NCI-H1694 (cell line): ENCODE measurements around the gene COMMD7.

ENCODE experiments used
- DNase-seq: peaks from one replicate; lab custom pipeline; 2025; lab: John Stamatoyannopoulos, UW

Gene COMMD7

DNA sequence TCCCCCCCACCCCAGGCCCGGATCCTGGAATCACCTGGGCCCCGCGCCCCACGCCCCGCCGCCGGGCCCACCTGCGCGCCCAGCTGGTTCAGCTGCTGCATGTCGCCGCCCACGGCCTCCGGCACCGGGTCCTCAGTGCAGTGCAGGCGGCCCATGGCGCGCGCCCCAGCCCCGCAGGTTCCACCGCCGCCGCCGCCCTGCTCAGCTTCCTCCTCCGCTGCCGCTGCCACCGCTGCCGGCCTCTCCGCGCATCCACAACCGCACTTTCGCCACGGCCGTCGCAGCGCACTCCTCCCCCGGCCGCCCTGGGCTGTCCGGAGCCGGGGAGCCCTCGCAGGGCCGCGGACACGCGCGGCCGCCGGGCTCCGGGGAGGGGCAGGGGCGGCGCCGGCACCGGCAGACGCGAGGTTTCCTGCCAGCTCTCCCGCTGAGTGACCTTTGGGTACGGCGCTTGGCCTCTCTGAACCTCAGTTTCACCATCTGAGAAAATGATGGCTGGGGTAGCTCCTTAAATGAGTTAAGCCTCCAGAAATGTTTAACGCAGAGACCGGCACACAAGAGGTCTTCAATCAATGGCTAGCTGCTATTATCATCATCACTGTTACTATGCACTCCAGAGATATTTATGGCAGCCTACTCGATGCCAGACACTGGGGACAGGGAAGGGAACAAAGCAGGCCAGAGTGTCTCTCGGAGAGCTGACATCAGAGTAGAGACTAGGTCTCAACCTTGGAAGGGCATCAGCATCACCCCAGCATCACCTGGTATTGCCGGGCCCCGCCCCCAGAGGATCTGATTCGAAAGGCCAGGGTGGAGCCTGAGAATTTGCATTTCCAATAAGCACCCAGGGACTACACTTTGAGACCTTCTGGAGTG lies at the start of gene COMMD7:
TSS of gene COMMD7 (minus strand) at position 231 of the 876 bp plus-strand sequence. CDS start at position 155, 76 bp downstream.
- DNase-seq: no peak

DNA sequence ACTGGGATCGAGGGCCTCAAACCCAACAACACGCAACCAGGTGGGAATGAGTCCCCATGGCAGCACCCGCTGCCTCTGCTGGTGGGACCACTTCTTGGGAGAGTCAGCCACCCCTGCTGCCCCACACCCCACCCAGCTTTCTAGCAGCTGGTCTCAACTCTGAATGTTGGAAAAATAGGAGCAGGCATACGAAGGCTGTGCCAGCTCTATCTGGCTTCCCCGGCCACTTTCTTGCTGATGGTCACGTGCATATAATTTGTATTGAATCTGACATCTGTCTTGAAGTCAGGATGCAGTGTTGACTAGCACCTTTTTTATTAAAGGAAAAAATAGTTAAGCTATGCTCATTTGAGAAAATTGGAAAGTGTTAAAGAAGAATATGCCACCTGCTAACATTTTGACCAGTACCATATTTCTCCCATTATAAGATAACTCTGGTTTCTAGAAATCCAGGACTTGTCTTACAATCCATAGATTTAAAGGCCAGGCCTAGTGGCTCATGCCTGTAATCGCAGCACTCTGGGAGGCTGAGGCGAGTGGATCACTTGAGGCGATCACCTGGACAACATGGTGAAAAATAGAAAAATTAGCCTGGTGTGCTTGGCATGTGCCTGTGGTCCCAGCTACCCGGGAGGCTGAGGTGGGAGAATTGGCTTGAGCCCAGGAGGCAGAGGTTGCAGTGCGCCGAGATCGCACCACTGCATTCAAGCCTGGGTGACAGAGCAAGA lies 49.6 kb upstream of the COMMD7 start:
- no peak for DNase-seq

DNA sequence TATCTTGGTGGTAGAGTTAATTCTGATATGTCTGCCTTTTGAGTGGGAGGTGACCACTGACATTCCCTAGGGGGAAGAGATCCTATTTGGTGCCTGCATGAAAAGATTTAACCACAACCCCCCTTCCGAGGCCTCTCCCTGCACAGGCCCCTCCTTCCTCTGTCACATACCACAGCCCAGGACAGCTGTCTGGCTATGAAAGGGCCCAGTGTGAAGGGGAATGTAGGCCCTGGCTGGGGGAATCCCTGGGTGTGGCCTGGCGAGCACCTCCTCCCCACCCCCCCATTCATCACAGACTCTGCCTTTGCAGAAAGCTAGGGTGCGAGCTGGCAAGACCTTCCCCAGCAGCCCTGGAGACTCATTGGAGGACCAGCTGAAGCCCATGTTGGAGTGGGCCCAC lies 49.0 kb upstream of the COMMD7 start:
- DNase-seq: no peak

DNA sequence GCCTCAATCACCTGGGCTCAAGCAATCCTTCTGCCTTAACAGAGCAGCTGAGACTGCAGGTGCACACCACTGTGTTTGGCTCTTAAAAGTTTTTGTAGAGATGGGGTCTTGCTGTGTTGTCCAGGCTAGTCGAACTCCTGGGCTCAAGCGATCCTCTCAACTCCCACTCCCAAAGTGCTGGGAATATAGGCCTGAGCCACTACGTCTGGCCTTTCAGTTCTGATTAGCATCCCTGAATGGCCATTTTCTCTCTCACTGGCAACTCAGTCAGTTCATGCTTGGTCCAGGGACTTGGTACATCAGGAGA lies 47.4 kb upstream of the COMMD7 start:
- no peak for DNase-seq

DNA sequence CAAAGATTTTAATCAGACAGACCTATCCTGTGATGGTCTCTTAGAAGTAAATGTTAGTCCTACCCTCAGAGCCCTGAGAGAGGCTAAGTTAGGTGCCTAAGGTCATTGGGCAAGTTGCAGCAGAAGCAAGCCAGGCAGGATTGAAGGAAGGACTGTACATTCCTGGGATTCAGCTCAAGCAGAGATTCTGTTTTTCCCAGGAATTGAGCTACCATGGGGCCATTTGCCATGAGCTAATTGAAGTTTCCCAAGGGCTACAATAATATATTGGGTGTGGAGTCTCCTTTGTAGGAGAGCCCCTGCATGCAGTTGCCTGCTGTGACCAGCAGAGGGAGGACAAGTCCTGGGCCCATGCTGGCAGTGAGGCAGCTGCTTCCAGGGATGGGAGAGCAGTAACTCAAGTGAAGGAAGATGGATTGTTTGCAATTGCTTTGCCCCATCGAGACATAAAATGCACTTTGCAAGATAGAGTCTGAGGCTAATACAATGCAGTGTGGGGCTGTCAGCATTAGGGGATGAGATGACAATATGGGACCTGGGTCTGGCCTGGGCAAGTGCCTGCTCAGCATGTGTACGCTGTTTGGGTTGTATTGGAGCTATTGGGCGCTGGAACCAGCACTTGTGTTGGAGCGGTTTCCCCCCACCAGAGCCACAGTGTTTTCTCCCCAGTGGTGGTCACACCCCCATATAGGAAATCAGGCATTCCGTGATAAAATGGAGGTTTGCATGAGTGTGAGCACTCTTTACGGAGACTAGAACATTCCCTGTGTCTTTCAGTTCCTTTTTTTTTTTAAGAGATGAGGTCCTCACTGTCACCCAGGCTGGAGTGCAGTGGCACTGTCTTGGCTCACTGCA lies 46.9 kb upstream of the COMMD7 start:
- DNase-seq: peak; percentile 50

DNA sequence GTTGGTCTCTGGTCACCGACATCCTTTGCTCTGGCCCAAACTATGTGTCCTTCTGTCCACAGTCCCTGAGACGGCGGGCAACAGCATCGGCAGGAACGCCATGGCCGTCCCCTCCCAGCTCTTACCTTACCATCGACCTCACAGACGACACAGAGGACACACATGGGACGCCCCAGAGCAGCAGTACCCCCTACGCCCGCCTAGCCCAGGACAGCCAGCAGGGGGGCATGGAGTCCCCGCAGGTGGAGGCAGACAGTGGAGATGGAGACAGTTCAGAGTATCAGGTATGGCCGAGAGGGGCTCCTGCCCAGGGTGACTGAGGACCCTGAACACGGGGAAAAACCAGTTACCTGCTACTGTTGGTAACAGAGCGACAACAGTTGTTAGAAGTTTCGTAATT lies 43.9 kb upstream of the COMMD7 start:
- no peak for DNase-seq

DNA sequence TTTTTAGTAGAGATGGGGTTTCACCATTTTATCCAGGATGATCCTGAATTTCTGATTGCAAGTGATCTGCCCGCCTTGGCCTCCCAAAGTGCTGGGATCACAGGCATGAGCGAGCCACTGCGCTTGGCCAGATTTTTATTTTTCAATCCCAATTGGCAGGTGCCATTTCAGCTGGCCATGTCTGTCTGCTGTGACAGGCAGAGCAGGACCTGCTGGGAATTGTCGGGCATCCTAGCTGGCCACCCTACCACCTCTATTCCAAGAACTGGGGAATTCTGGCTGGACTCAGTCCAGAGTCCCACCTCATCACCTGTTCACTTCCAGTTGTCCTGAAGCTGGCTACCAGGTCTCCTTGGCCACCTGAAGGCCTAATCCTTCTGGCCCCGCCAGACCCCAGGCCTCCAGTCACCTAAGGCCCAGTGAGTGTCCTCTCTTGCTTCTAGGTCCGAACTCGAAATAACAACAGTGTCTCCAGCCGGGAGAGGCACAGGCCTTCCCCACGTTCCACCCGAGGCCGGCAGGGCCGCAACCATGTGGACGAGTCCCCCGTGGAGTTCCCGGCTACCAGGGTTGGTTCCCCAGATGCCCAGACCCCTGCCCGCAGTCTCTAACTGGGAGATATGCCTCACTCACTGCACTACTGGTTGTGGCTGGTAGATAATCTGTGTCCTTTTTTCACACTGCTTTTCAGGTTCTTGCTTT lies 42.9 kb upstream of the COMMD7 start:
- no peak for DNase-seq

DNA sequence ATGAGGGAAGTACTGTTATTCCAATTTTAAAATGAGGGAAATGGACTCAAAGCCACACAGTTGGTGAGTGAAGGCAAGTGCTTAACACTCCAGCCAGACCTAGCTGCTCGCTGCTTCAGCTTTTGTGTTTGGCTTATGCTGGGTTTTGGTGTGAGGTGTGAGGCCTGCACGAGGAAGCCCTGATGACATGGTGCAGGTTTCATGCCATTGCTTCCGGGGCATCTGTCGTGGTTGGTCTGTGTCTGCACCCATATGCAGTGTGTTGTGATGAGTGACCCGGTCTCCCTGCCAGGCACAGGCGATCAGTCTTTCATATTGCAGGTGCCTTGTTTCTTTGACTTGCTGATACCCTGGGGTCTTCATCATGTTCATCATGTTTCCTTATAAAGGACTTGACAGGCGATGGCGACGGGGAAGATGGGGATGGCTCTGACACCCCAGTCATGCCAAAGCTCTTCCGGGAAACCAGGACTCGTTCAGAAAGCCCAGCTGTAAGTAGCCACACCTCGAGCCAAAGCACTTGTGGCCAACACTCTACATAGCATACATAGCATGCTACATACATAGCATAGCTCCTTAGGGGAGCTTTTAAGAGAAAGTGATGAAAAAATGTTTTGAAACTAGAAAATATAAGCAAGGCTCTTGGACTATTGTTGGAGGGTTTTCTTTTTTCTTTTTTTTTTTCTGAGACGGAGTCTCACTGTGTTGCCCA lies 41.3 kb upstream of the COMMD7 start:
- DNase-seq: no peak

DNA sequence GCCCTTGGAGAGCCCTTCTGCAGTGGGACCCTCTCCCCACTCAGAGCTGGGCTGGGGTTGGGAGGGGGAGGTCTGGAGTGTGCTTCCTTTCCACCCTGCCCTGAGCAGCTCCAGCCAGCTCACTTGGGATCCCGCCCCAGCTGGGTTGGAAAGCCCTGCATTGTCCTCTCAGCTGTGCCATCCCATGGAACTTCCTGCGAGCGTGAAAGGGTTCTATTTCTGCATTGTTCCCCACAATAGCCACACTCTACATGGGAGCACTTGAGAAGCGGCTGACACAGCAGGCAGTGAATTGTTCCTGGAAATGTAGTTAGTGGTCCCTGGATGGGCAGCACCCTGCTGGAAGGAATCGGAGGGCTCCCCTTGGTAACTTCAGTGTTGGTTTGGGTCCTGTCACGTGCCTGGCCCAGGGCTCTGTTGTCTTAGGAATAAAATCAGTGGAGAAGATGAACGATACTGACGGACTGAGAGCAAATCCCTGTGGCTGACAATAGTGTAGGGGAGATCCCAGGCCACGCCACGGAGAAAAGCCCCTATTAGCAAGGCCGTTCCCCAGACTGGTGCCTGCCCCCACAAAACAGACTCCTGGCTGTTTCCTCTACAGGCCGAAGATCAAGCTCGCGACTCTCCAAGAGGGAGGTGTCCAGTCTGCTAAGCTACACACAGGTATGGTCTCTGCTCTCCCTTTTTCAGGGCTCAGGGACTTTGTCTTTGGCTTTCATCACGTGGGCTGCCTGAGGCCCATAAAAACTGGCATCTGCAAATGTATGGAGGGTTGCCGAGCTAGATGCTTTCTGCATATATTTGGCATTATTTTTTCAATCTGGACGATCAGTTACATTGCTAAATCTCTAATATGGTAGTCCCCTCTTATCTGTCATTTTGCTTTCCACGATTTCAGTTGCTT lies 37.7 kb upstream of the COMMD7 start:
- DNase-seq: no peak

DNA sequence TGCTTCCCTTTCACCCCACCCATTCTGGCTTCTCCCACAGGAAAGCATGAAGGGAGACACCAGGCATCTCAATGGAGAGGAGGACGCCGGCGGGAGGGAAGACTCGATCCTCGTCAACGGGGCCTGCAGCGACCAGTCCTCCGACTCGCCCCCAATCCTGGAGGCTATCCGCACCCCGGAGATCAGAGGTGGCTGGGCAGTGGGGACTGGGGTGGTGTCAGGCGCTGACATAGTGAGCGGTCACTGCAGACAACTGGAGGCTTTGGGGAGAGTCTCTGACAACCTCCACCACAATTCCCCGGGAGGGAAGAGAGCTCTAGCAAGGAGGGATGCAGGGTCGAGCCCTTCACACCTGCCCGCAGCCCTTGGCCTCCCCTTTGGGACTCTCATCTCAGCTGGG lies 37.0 kb upstream of the COMMD7 start:
- DNase-seq: no peak

DNA sequence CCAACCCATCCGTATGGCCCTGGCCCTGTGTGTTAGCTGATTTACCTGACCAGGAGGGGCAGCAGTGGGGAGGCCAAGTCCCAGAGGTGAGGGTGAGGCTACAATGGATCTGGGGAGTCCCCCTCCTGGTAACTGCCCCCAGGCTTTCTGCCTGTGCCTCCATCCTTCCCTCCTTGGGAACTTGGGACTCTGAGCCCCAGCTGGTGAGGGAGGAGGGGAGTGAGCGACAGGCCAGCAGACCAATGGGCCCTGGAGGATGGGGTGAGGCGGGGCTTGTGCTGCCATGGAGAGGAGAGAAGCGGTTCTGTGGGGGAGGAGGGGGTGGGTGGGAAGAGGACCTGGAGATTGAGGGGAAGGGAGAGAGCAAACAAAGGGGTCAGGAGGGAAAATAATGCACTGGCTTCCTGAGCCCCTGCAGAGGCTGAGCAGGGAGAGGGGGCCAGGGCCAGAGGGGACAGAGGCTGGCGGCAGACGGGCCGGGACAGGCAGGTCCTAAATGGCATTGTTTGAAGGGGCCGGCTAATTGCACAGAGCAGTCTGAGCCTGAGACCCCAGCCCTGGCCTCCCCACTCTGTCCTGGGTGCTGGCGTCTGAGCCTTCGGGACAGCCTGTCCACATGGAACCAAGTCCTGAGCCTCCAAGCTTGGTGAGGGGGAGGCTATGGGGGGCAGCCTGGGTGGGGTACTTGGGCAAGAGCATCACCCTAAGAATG lies 36.4 kb upstream of the COMMD7 start:
- no peak for DNase-seq

DNA sequence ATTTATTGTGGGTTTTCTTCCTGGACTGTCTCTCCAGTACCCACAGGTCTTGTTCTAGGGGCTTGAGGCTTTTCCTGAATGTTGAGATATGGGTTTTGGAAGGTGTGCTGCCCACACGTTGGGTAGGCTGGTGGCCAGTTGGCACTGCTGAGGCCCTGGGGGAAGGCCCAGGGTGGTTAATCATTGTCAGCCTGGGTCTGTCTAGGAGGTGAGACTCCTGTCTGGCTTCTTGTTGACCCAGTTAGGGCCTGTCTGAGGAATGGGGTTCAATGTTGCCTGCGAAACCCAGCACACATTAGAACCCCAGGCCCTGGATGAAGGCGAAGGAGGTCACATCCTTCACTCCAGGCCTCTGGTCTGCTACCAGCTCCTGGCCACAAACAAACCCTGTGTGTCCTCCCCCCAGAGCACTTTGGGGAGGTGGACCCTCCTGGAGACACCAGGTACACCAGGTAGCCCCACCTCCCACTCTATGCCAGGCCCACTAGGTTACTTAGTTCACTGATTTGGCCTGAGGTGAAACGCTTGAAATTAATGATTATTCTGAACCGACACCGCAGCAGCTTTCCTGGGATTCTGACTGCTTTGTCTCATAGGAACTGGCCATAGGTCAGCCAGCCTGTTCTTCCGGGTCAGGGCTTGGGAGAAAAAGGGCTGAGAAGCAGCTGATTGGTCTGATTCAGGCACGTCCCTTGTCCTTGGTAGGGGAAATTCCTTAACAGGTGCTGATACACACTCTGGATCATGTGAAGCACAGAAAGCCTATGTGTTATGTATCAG lies 34.1 kb upstream of the COMMD7 start:
- no peak for DNase-seq

DNA sequence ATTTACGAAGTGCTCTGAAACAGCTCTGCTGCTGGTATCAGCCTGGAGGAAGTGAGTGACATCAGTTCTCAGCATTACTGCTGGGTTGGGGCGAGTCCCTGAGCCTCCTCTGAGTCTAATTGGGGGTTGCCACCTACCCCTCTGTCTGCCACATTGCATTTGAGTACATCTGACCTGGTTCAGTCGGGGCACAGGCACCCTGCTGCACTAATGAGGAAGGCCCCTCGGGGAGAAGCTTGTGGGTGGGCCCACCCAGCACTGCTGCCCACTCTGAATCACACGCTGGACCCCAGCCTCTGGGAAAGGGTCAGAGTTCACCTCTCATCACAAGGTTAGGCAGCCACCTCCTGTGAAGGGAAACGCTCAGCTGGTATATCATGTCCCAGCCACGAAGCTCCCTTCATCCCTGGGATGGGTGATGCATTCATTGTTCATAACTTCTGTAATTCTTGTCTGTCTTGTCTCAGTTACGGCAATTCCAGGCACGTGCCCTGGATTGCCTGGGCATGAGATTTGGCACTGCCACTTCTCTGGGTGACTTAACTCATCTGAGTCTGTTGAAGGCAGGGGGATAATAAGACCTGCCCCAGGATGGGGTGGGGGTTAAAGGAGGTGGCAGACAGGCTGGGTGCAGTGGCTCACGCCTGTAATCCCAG lies 32.2 kb upstream of the COMMD7 start:
- no peak for DNase-seq

DNA sequence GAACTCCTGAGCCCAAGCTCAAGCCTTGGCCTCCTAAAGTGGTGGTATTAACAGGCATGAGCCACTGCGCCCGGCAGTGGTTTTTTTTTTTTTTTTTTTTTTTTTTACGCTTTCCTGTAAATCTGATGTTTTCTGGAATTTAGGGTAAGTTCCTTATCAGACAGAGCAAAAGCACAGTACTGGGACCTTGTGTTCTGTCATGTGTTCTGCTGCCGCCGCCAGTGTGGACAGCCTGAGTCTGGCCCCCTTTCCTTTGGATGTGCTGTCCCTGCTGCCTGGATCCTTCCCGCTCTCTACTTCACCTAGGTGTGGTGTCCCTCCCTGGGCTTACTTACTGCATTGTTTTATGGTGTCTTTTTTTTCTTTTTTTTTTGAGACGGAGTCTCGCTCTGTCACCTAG lies 30.6 kb upstream of the COMMD7 start:
- DNase-seq: no peak

DNA sequence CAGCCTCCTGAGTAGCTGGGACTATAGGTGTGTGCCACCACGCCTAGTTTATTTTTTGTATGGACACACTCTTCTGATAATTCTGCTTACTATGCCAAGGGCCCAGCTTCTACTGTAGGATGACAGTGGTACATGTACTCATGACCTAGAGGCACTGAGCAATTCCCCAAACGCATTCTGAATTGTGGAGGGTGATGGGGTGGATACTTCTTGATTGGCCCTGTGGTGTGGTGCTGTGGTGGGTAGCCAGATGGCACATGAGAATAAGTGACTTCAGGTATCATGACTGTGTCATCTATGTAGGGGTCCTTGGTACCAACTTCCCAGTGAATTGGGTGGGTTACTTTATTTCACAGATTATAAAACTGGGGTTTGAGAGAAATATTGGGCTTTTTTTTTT lies 30.0 kb upstream of the COMMD7 start:
- no peak for DNase-seq

DNA sequence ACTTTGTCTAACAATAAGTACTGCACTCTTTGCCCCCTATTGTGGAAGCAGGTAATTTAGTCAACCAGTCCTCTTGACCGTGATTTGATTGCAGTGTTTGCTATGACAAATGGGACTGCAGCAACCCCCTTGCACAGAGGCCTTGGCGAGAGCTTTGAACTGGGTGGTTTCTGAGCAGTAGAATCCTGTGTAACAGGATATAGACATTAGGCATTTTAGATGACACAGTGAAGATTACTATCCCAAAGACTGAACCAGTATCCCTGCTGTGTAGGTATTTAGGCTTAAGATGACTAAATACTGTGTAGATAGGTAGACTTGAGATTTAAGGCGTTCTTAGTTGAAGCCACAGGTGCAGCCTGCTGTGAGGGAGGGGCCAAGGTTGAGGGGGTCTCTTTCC lies 28.8 kb upstream of the COMMD7 start:
- no peak for DNase-seq

DNA sequence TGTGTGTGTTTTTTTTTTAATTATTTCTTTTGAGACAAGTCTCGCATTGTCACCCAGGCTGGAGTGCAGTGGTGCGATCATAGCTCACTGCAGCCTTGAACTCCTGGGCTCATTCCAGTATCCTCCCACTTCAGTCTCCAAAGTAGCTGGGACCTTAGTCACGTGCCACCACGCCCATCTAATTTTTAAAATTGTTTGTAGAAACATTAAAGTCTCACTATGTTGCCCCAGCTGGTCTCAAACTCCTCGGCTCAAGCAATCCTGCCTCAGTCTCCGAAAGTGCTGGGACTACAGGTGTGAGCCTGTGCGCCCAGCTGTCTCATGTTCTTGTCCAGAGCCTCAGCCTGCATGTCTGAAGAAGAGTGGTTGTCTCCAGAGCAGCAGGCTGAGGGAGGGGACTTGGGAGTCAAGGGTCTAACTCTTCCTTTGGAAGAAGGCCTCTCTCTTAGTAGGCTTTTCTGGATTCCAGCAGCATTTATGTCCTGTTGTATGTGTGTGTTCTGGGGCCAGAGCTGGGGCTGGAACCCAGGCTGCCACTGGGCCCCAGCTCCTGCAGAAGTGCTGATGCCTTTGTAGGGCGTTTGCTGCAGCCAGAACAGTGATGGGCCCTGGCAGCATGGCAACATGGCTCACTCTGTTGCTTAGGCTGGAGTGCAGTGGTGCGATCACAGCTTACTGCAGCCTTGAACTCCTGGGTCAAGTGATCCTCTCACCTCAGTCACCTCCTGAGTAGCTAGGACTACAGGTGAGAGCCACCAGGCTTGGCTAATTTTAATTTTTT lies 24.3 kb upstream of the COMMD7 start:
- no peak for DNase-seq
